OCI-LY1 (cell line): Measurements from ENCODE around the gene MTERF4.

ENCODE experiments used
- H2AFZ ChIP-seq: fragments of 200-600 bp; sonication (generic), shearing (Covaris generic); 2 replicates; pipeline ENCODE4 v1.6.0; 2014; ENCODE audit warnings: antibody characterized with exemption, mild to moderate bottlenecking, low read length
- H3F3A ChIP-seq: fragments of 200-600 bp; sonication (generic), shearing (Covaris generic); 2 replicates; pipeline ENCODE4 v1.6.0; 2014; ENCODE audit warnings: mild to moderate bottlenecking, antibody characterized with exemption, low read length, moderate library complexity; ENCODE audit not compliant: insufficient read depth
- H3K27ac ChIP-seq: fragments of 200-600 bp; sonication (generic); 2 replicates; pipeline ENCODE4 v1.5.1; 2014; ENCODE audit warnings: low read length, mixed run types, mild to moderate bottlenecking, low read depth; ENCODE audit not compliant: poor library complexity, severe bottlenecking
- H3K27me3 ChIP-seq: fragments of 200-600 bp; sonication (generic); 2 replicates; pipeline ENCODE4 v1.6.0; 2014; ENCODE audit warnings: antibody characterized with exemption, mild to moderate bottlenecking, low read length, moderate library complexity; ENCODE audit not compliant: insufficient read depth
- H3K36me3 ChIP-seq: fragments of 200-600 bp; sonication (generic); 2 replicates; pipeline ENCODE4 v1.6.1; 2014; ENCODE audit warnings: mild to moderate bottlenecking, antibody characterized with exemption, low read length, moderate library complexity, mixed read lengths; ENCODE audit not compliant: insufficient read depth
- H3K4me1 ChIP-seq: fragments of 200-600 bp; sonication (generic); 2 replicates; pipeline ENCODE4 v1.5.1; 2014; ENCODE audit warnings: mild to moderate bottlenecking, low read length, moderate library complexity; ENCODE audit not compliant: insufficient read depth, severe bottlenecking
- H3K4me2 ChIP-seq: fragments of 200-600 bp; sonication (generic), shearing (Covaris generic); 2 replicates; pipeline ENCODE4 v1.6.1; 2014; ENCODE audit warnings: low read length
- H3K4me3 ChIP-seq: fragments of 200-600 bp; sonication (generic); 2 replicates; pipeline ENCODE4 v1.5.1; 2014; ENCODE audit warnings: low read length, low read depth, mild to moderate bottlenecking, mixed read lengths; ENCODE audit not compliant: poor library complexity, severe bottlenecking
- H3K79me2 ChIP-seq: fragments of 200-600 bp; shearing (Covaris generic); 2 replicates; pipeline ENCODE4 v1.6.1; 2016; ENCODE audit warnings: mixed run types, low read length, mixed read lengths; ENCODE audit not compliant: insufficient read depth
- H3K9ac ChIP-seq: fragments of 200-600 bp; sonication (generic), shearing (Covaris generic); 2 replicates; pipeline ENCODE4 v1.6.1; 2014; ENCODE audit warnings: mild to moderate bottlenecking, low read length, mixed read lengths
- H3K9me2 ChIP-seq: fragments of 200-600 bp; sonication (generic), shearing (Covaris generic); 2 replicates; pipeline ENCODE4 v1.6.1; 2014; ENCODE audit warnings: low read depth, mild to moderate bottlenecking, low read length, mixed read lengths
- H3K9me3 ChIP-seq: fragments of 200-600 bp; shearing (Covaris generic); 2 replicates; pipeline ENCODE4 v1.6.1; 2014; ENCODE audit warnings: low read length, mixed read lengths
- H4K20me1 ChIP-seq: fragments of 200-600 bp; sonication (generic), shearing (Covaris generic); 2 replicates; pipeline ENCODE4 v1.6.0; 2016; ENCODE audit warnings: mild to moderate bottlenecking, low read length; ENCODE audit not compliant: insufficient read depth
- CTCF ChIP-seq: fragments of 200-600 bp; sonication (generic), shearing (Covaris generic); IDR thresholded peaks from 2 replicates; pipeline ENCODE4 v1.5.1; 2017; ENCODE audit warnings: mild to moderate bottlenecking, antibody characterized with exemption, low read length, moderate library complexity, mixed read lengths
- EZH2 ChIP-seq: fragments of 200-600 bp; sonication (generic), shearing (Covaris generic); IDR thresholded peaks from 2 replicates; pipeline ENCODE4 v1.8.0; 2017; ENCODE audit warnings: borderline replicate concordance, mixed run types, mild to moderate bottlenecking, antibody characterized with exemption, low read length, moderate library complexity, mixed read lengths

The MTERF4 gene

GRCh38 chr2:241149675-241149924, 47.5 kb upstream of the MTERF4 start:
- Histone ChIP-seq H2AFZ (no peak overlapping the region), H3K27ac (peak overlapping the region; percentile 6), H3K79me2 (peaks cover 29% of the 10 kb centered on the region), H3K9me2 (no peaks in the 10 kb centered on the region), H3K4me3 (peak overlapping the region; percentile 89), H3F3A (no peaks in the 10 kb centered on the region), H3K27me3 (no peaks in the 10 kb centered on the region), H4K20me1 (no peaks in the 10 kb centered on the region), H3K9ac (peak overlapping the region; percentile 61), H3K9me3 (no peaks in the 10 kb centered on the region), H3K36me3 (peaks cover 10% of the 10 kb centered on the region), H3K4me2 (peak overlapping the region; percentile 93), H3K4me1 (peaks cover 41% of the 10 kb centered on the region)
- no peak for TF ChIP-seq EZH2
- TF ChIP-seq CTCF: no peak

- Histone ChIP-seq H3K27ac (peak within 1 kb of the TSS; percentile 6), H3K79me2 (peaks cover 29% of the 10 kb centered on the region), H4K20me1 (no peaks in the 10 kb centered on the region), H3K4me1 (peaks cover 41% of the 10 kb centered on the region), H3F3A (no peaks in the 10 kb centered on the region), H3K36me3 (peaks cover 11% of the 10 kb centered on the region), H3K9me3 (no peaks in the 10 kb centered on the region), H3K27me3 (no peaks in the 10 kb centered on the region), H3K9me2 (no peaks in the 10 kb centered on the region), H3K4me2 (peak within 1 kb of the TSS; percentile 93), H3K9ac (peak within 1 kb of the TSS; percentile 88), H3K4me3 (peak within 1 kb of the TSS; percentile 89), H2AFZ (no peak within 1 kb of the TSS)
- TF ChIP-seq EZH2: no peak
- no peak for TF ChIP-seq CTCF
Observed at GRCh38 chr2:241148891-241149674, 47.0 kb upstream of the MTERF4 start, which contains the start of gene PASK. Gene PASK, minus strand, starts transcription at chr2:241149472. Its CDS starts 6,440 bp downstream, at chr2:241143032.

- Histone ChIP-seq H3K36me3 (peaks cover 11% of the 10 kb centered on the region), H2AFZ (no peak overlapping the region), H3K4me2 (peak overlapping the region; percentile 93), H3K27me3 (no peaks in the 10 kb centered on the region), H3K4me1 (peaks cover 41% of the 10 kb centered on the region), H3K79me2 (peaks cover 29% of the 10 kb centered on the region), H4K20me1 (no peaks in the 10 kb centered on the region), H3K9me3 (no peaks in the 10 kb centered on the region), H3K27ac (peak overlapping the region; percentile 1), H3K9me2 (no peaks in the 10 kb centered on the region), H3K4me3 (peak overlapping the region; percentile 89), H3K9ac (peak overlapping the region; percentile 76), H3F3A (no peaks in the 10 kb centered on the region)
- TF ChIP-seq EZH2 (no peak), CTCF (no peak)
Observed at GRCh38 chr2:241148239-241148638, 46.2 kb upstream of the MTERF4 start.
